PC-3 (cell line): ENCODE results near the gene COL13A1. TPM values are rescaled to one million over a fixed set of nuclear protein-coding genes. Genes with fewer than 3 reads are reported as not detected.

Experiments
- ATAC-seq: fragments of 200-7000 bp; cut with Tn5 transposase; 2 replicates; pipeline ENCODE4 v1.9.1; 2020; ENCODE audit warnings: mild to moderate bottlenecking, moderate library complexity
- BruUV-seq: library from RNA; stranded (reverse); fragments of 400-500 nt; replicated peaks from 2 replicates; lab custom pipeline; 2021; lab: Mats Ljungman, UMichigan
- CTCF ChIA-PET: fragments of 300-600 bp; sonication (Branson Sonifier 250); formaldehyde crosslinking; loops from one replicate; lab custom pipeline; 2022; ENCODE audit warnings: antibody characterized with exemption; lab: Charles Lee
- POLR2A ChIA-PET: fragments of 300-600 bp; sonication (Branson Sonifier 250); formaldehyde crosslinking; loops from one replicate; lab custom pipeline; 2022; ENCODE audit warnings: antibody characterized with exemption; ENCODE audit not compliant: unreplicated experiment; lab: Charles Lee
- DNase-seq: peaks from one replicate; pipeline ENCODE4 v3.0.0-alpha.2; 2015
- H2AFZ ChIP-seq: fragments of 300-600 bp; sonication (generic); 2 replicates; pipeline ENCODE4 v1.6.0; 2016; ENCODE audit warnings: antibody characterized with exemption, low read length
- H3F3A ChIP-seq: fragments of 300-600 bp; sonication (generic); one replicate; pipeline ENCODE4 v1.6.0; 2017; ENCODE audit warnings: antibody characterized with exemption, low read length, control low read depth, mild to moderate bottlenecking; ENCODE audit not compliant: unreplicated experiment
- H3K27ac ChIP-seq: fragments of 300-600 bp; sonication (generic); 2 replicates; pipeline ENCODE4 v1.5.1; 2016; ENCODE audit warnings: mild to moderate bottlenecking, low read length
- H3K27me3 ChIP-seq: fragments of 300-600 bp; sonication (generic); 2 replicates; pipeline ENCODE4 v1.6.1; 2016; ENCODE audit warnings: low read length, mixed read lengths
- H3K36me3 ChIP-seq: fragments of 300-600 bp; sonication (generic); 2 replicates; pipeline ENCODE4 v1.6.1; 2016; ENCODE audit warnings: low read depth, mixed run types, low read length, mixed read lengths
- H3K4me1 ChIP-seq: fragments of 300-600 bp; sonication (generic); 2 replicates; pipeline ENCODE4 v1.5.1; 2016; ENCODE audit warnings: low read length; ENCODE audit not compliant: insufficient read depth
- H3K4me2 ChIP-seq: fragments of 300-600 bp; sonication (generic); 2 replicates; pipeline ENCODE4 v1.6.0; 2016; ENCODE audit warnings: low read length
- H3K4me3 ChIP-seq: fragments of 300-600 bp; sonication (generic); 2 replicates; pipeline ENCODE4 v1.5.1; 2016; ENCODE audit warnings: mild to moderate bottlenecking, low read length, mixed read lengths
- H3K79me2 ChIP-seq: fragments of 300-600 bp; sonication (generic); 2 replicates; pipeline ENCODE4 v1.6.1; 2017; ENCODE audit warnings: low read length, mixed read lengths
- H3K9ac ChIP-seq: fragments of 300-600 bp; sonication (generic); 2 replicates; pipeline ENCODE4 v1.6.0; 2016; ENCODE audit warnings: mild to moderate bottlenecking, low read length
- H3K9me2 ChIP-seq: fragments of 300-600 bp; sonication (generic); replicated peaks from 2 replicates; pipeline ENCODE4 v1.6.1; 2016; ENCODE audit warnings: mixed run types, low read length, mixed read lengths
- H3K9me3 ChIP-seq: fragments of 300-600 bp; sonication (generic); 2 replicates; pipeline ENCODE4 v1.6.1; 2016; ENCODE audit warnings: low read length, mixed read lengths
- H4K20me1 ChIP-seq: fragments of 300-600 bp; sonication (generic); 2 replicates; pipeline ENCODE4 v1.6.1; 2016; ENCODE audit warnings: low read length, mixed read lengths
- CTCF ChIP-seq: fragments of 300-600 bp; sonication (generic); conservative IDR thresholded peaks from 2 replicates; pipeline ENCODE4 v1.5.1; 2017; ENCODE audit warnings: antibody characterized with exemption, low read depth, mild to moderate bottlenecking, low read length
- EZH2 ChIP-seq: fragments of 300-600 bp; sonication (generic); IDR thresholded peaks from one replicate; pipeline ENCODE4 v1.6.1; 2017; ENCODE audit warnings: antibody characterized with exemption, mild to moderate bottlenecking, low read length; ENCODE audit not compliant: unreplicated experiment
- EZH2phosphoT487 ChIP-seq: fragments of 300-600 bp; sonication (generic); IDR thresholded peaks from 2 replicates; pipeline ENCODE4 v1.6.1; 2018; ENCODE audit warnings: mild to moderate bottlenecking, antibody characterized with exemption, low read length, borderline replicate concordance
- intact Hi-C: fragments of 100-400 bp; cut with micrococcal nuclease; formaldehyde crosslinking; loops from 2 replicates; pipeline ENCODE4 v1.9.0; 2023
- total RNA-seq: library from RNA; depleted of rRNA; stranded (reverse); fragments of >200 nt; gene quantifications from 2 replicates; pipeline ENCODE4 v1.2.3, GENCODE V29; 2014

The COL13A1 gene
- total RNA-seq, 1 experiment from 2014 or later: 201 TPM

GRCh38 chr10:69956741-69957230, 155.1 kb downstream of the COL13A1 start:
- Histone ChIP-seq H3K9me3 (no peaks in the 10 kb centered on the region), H3K4me3 (no peak overlapping the region), H3K79me2 (no peaks in the 10 kb centered on the region), H3K9me2 (no peaks in the 10 kb centered on the region), H3F3A (no peaks in the 10 kb centered on the region), H3K4me1 (no peaks in the 10 kb centered on the region), H3K9ac (no peak overlapping the region), H3K4me2 (no peak overlapping the region), H4K20me1 (no peaks in the 10 kb centered on the region), H3K27me3 (no peaks in the 10 kb centered on the region), H3K27ac (no peak overlapping the region), H3K36me3 (peaks cover 15% of the 10 kb centered on the region; the same call in 1 of the 2 replicates), H2AFZ (no peak overlapping the region)
- no peak for DNase-seq
- no TSS peak for BruUV-seq
- intact Hi-C loops: loop anchor here (5.0 kb wide), 1 partner anchor 169 kb away; no protein-coding TSS in a partner anchor
- no peak for TF ChIP-seq CTCF
- no peak for TF ChIP-seq EZH2phosphoT487
- TF ChIP-seq EZH2: no peak
- ATAC-seq: no peak
- POLR2A ChIA-PET: no interaction called here
- CTCF ChIA-PET: interaction anchor here (0.6 kb wide), 1 partner anchor 21 kb away, joined by 3 read pairs; no protein-coding TSS in a partner anchor

- BruUV-seq: no TSS peak
- no peaks in the 10 kb centered on the region for H3K4me1 ChIP-seq
- H3K9ac ChIP-seq: no peak overlapping the region
- no peaks in the 10 kb centered on the region for H3K27me3 ChIP-seq
- intact Hi-C loops: loop anchor here (5.0 kb wide), 1 partner anchor 170 kb away; no protein-coding TSS in a partner anchor
- H3K79me2 ChIP-seq: no peaks in the 10 kb centered on the region
- ChIA-PET CTCF (interaction anchor here (0.5 to 2.0 kb wide), 9 partner anchors 12 to 572 kb away, joined by 3 to 24 read pairs (median 4); partner anchors contain the start of gene TYSND1), POLR2A (no interaction called here)
- H3K27ac ChIP-seq: no peak overlapping the region
- no peak for ATAC-seq
- H3F3A ChIP-seq: no peaks in the 10 kb centered on the region
- TF ChIP-seq CTCF (no peak), EZH2phosphoT487 (no peak), EZH2 (no peak)
- no peak overlapping the region for H3K4me3 ChIP-seq
- H2AFZ ChIP-seq: no peak overlapping the region
- DNase-seq: no peak
- H3K9me2 ChIP-seq: no peaks in the 10 kb centered on the region
- peaks cover 15% of the 10 kb centered on the region; the same call in 1 of the 2 replicates for H3K36me3 ChIP-seq
- no peaks in the 10 kb centered on the region for H4K20me1 ChIP-seq
- no peaks in the 10 kb centered on the region for H3K9me3 ChIP-seq
- H3K4me2 ChIP-seq: no peak overlapping the region
These were observed 155.7 kb downstream of the COL13A1 start for GRCh38 chr10:69957241-69957885.
